Measurements from ENCODE around the gene PPIA.

GRCh38 chr7:44760034-44760580 is 36.4 kb upstream of the PPIA start:
- TF ChIP-seq CTCF (IDR thresholded peaks at IDR 0.05) (no peak), POLR2A (IDR thresholded peaks at IDR 0.05) (no peak)

All from gastroesophageal sphincter (tissue), 3 donors.